Stimulated activated CD8-positive, alpha-beta memory T cell treated with anti-CD3 and anti-CD28 coated beads, Interleukin-12 subunit alpha, Interleukin-12 subunit beta, amount 100 ng/mL, for 4 hours (primary cell): ENCODE measurements around the gene IL4R.

ENCODE experiments used
- DNase-seq: peaks from one replicate; pipeline ENCODE4 v3.0.0-alpha.2; 2020; ENCODE audit warnings: low read depth

The IL4R gene

GRCh38 chr16:27315333-27316037 is 1.7 kb downstream of the IL4R start:
- DNase-seq: no peak

GRCh38 chr16:27316038-27316680 is 2.4 kb downstream of the IL4R start:
- DNase-seq: no peak

GRCh38 chr16:27317320-27317719 is 3.5 kb downstream of the IL4R start:
- DNase-seq: no peak

- no peak for DNase-seq
Observed at GRCh38 chr16:27317738-27318391, 4.1 kb downstream of the IL4R start.

- DNase-seq: peak; percentile 37
Observed at GRCh38 chr16:27318392-27319256, 4.8 kb downstream of the IL4R start.

GRCh38 chr16:27319257-27319965 is 5.6 kb downstream of the IL4R start:
- DNase-seq: no peak

- DNase-seq: no peak
Observed at GRCh38 chr16:27320261-27321012, 6.7 kb downstream of the IL4R start.

- no peak for DNase-seq
Observed at GRCh38 chr16:27321013-27321915, 7.5 kb downstream of the IL4R start.

- no peak for DNase-seq
Observed at GRCh38 chr16:27322858-27323780, 9.3 kb downstream of the IL4R start.

GRCh38 chr16:27323781-27324561 is 10.2 kb downstream of the IL4R start:
- no peak for DNase-seq

- no peak for DNase-seq
Observed at GRCh38 chr16:27324851-27325301, 11.1 kb downstream of the IL4R start.

- no peak for DNase-seq
Observed at GRCh38 chr16:27325736-27326135, 12.0 kb downstream of the IL4R start.

- no peak for DNase-seq
Observed at GRCh38 chr16:27326251-27326650, 12.5 kb downstream of the IL4R start.

GRCh38 chr16:27326738-27327585 is 13.2 kb downstream of the IL4R start:
- DNase-seq: no peak

- no peak for DNase-seq
Observed at GRCh38 chr16:27327586-27327915, 13.8 kb downstream of the IL4R start.

- no peak for DNase-seq
Observed at GRCh38 chr16:27328937-27329336, 15.2 kb downstream of the IL4R start.
